H9 (cell line): Measurements from ENCODE around the gene WRAP53. TPM values are rescaled to one million over a fixed set of nuclear protein-coding genes. Genes with fewer than 3 reads are reported as not detected.

Experiments used
- DNase-seq: peaks from one replicate; pipeline ENCODE4 v3.0.0-alpha.2; 2017
- H2AFZ ChIP-seq: one replicate; pipeline ENCODE4 v1.6.1; 2013; ENCODE audit warnings: mild to moderate bottlenecking, low read length, control low read depth, moderate library complexity
- H2AK5ac ChIP-seq: 2 replicates; pipeline ENCODE4 v1.6.1; 2013; ENCODE audit warnings: low read length, control low read depth, mixed read lengths; ENCODE audit not compliant: insufficient read length
- H2BK120ac ChIP-seq: one replicate; pipeline ENCODE4 v1.6.1; 2013; ENCODE audit warnings: low read depth, mild to moderate bottlenecking, low read length, control low read depth, inconsistent platforms; ENCODE audit not compliant: poor library complexity, severe bottlenecking
- H2BK12ac ChIP-seq: 2 replicates; pipeline ENCODE4 v1.6.1; 2013; ENCODE audit warnings: low read length, control low read depth, mixed read lengths, low read depth; ENCODE audit not compliant: insufficient read length
- H2BK15ac ChIP-seq: 2 replicates; pipeline ENCODE4 v1.6.1; 2013; ENCODE audit warnings: low read depth, low read length, control low read depth
- H2BK20ac ChIP-seq: one replicate; pipeline ENCODE4 v1.6.1; 2013; ENCODE audit warnings: low read depth, mild to moderate bottlenecking, low read length, control low read depth, inconsistent platforms; ENCODE audit not compliant: poor library complexity, severe bottlenecking
- H2BK5ac ChIP-seq: 2 replicates; pipeline ENCODE4 v1.6.1; 2013; ENCODE audit warnings: low read length, control low read depth, mixed read lengths; ENCODE audit not compliant: insufficient read length
- H3K14ac ChIP-seq: 2 replicates; pipeline ENCODE4 v1.6.1; 2013; ENCODE audit warnings: low read length, control low read depth; ENCODE audit not compliant: insufficient read depth
- H3K18ac ChIP-seq: 2 replicates; pipeline ENCODE4 v1.6.1; 2013; ENCODE audit warnings: low read depth, mild to moderate bottlenecking, mixed read lengths, low read length, control low read depth; ENCODE audit not compliant: insufficient read length
- H3K23ac ChIP-seq: 2 replicates; pipeline ENCODE4 v1.6.1; 2013; ENCODE audit warnings: low read length, control low read depth, mixed read lengths, low read depth; ENCODE audit not compliant: insufficient read length
- H3K23me2 ChIP-seq: 2 replicates; pipeline ENCODE4 v1.6.1; 2013; ENCODE audit warnings: low read depth, mild to moderate bottlenecking, mixed read lengths, low read length, control low read depth; ENCODE audit not compliant: insufficient read length, poor library complexity, severe bottlenecking
- H3K27ac ChIP-seq: 2 replicates; pipeline ENCODE4 v1.5.1; 2013; ENCODE audit warnings: low read length, control low read depth, mixed read lengths, low read depth; ENCODE audit not compliant: insufficient read length
- H3K27me3 ChIP-seq: 2 replicates; pipeline ENCODE4 v1.6.1; 2013; ENCODE audit warnings: low read length, control low read depth, inconsistent platforms; ENCODE audit not compliant: insufficient read depth
- H3K4ac ChIP-seq: 2 replicates; pipeline ENCODE4 v1.6.1; 2013; ENCODE audit warnings: low read depth, mild to moderate bottlenecking, control low read depth, inconsistent platforms, low read length, moderate library complexity
- H3K4me1 ChIP-seq: 2 replicates; pipeline ENCODE4 v1.6.1; 2013; ENCODE audit warnings: low read length, control low read depth, inconsistent platforms; ENCODE audit not compliant: insufficient read depth
- H3K4me2 ChIP-seq: 2 replicates; pipeline ENCODE4 v1.6.1; 2013; ENCODE audit warnings: low read length, control low read depth, mixed read lengths; ENCODE audit not compliant: insufficient read length, insufficient read depth
- H3K56ac ChIP-seq: 2 replicates; pipeline ENCODE4 v1.6.1; 2013; ENCODE audit warnings: low read depth, mild to moderate bottlenecking, mixed read lengths, low read length, control low read depth; ENCODE audit not compliant: insufficient read length
- H3K79me1 ChIP-seq: 2 replicates; pipeline ENCODE4 v1.6.1; 2013; ENCODE audit warnings: low read depth, mild to moderate bottlenecking, moderate library complexity, low read length, control low read depth, inconsistent platforms; ENCODE audit not compliant: insufficient read depth, poor library complexity, severe bottlenecking
- H3K79me2 ChIP-seq: 2 replicates; pipeline ENCODE4 v1.6.1; 2013; ENCODE audit warnings: low read length, control low read depth, inconsistent platforms; ENCODE audit not compliant: insufficient read depth
- H3K9ac ChIP-seq: 2 replicates; pipeline ENCODE4 v1.6.1; 2013; ENCODE audit warnings: low read length, control low read depth, mixed read lengths; ENCODE audit not compliant: insufficient read length; ENCODE audit errors: extremely low read depth
- H3K9me3 ChIP-seq: one replicate; pipeline ENCODE4 v1.6.1; 2013; ENCODE audit warnings: low read depth, low read length, inconsistent platforms; ENCODE audit not compliant: control insufficient read depth
- H3T11ph ChIP-seq: one replicate; pipeline ENCODE4 v1.6.1; 2013; ENCODE audit warnings: mild to moderate bottlenecking, low read length, control low read depth, inconsistent platforms
- H4K20me1 ChIP-seq: one replicate; pipeline ENCODE4 v1.6.1; 2013; ENCODE audit not compliant: control insufficient read depth, insufficient read length, insufficient read depth
- H4K5ac ChIP-seq: 2 replicates; pipeline ENCODE4 v1.6.1; 2013; ENCODE audit warnings: low read depth, mild to moderate bottlenecking, mixed read lengths, low read length, control low read depth; ENCODE audit not compliant: insufficient read length
- H4K8ac ChIP-seq: replicated peaks from 2 replicates; pipeline ENCODE4 v1.6.1; 2013; ENCODE audit warnings: low read length, control low read depth, mixed read lengths, low read depth; ENCODE audit not compliant: insufficient read length
- H4K91ac ChIP-seq: 2 replicates; pipeline ENCODE4 v1.6.1; 2013; ENCODE audit warnings: low read depth, mild to moderate bottlenecking, moderate library complexity, mixed read lengths, low read length, control low read depth; ENCODE audit not compliant: insufficient read length
- H3K27ac Mint-ChIP-seq, 3 experiments: 2 replicates in 2 of 3; 3 replicates in 1 of 3; pipeline ENCODE4 v1.8.0; 2020 to 2021; ENCODE audit warnings: mixed read lengths in 3 of 3, mild to moderate bottlenecking in 1 of 3, moderate library complexity in 1 of 3
- H3K27me3 Mint-ChIP-seq: 2 replicates; pipeline ENCODE4 v1.8.0; 2021; ENCODE audit warnings: low read depth, mild to moderate bottlenecking, moderate library complexity, mixed read lengths
- H3K36me3 Mint-ChIP-seq, 3 experiments: 2 replicates in 2 of 3; 3 replicates in 1 of 3; pipeline ENCODE4 v1.8.0; 2020 to 2021; ENCODE audit warnings: low read depth in 3 of 3, mixed read lengths in 3 of 3; ENCODE audit not compliant: insufficient read depth in 1 of 3
- H3K4me1 Mint-ChIP-seq, 2 experiments: 2 replicates each; pipeline ENCODE4 v1.8.0; 2020; ENCODE audit warnings: mixed read lengths in 2 of 2
- H3K4me3 Mint-ChIP-seq, 2 experiments: 2 replicates in 1 of 2; 3 replicates in 1 of 2; pipeline ENCODE4 v1.8.0; 2020 to 2021; ENCODE audit warnings: mild to moderate bottlenecking in 2 of 2, mixed read lengths in 2 of 2, moderate library complexity in 1 of 2
- H3K9me3 Mint-ChIP-seq, 2 experiments: 2 replicates in 1 of 2; 3 replicates in 1 of 2; pipeline ENCODE4 v1.8.0; 2020; ENCODE audit warnings: mild to moderate bottlenecking in 2 of 2, mixed read lengths in 2 of 2, moderate library complexity in 1 of 2
- WGBS: extraction: QIAGEN DNeasy Blood & Tissue Kit; methylation state at CpG from one replicate; pipeline ENCODE4 v1.1.7; 2013; ENCODE audit warnings: missing lambda C conversion rate, low lambda C conversion rate, mixed read lengths; ENCODE audit not compliant: insufficient read length; ENCODE audit errors: extremely low coverage; 5-methylcytosine and 5-hydroxymethylcytosine counted together
- total RNA-seq: library from RNA; stranded (reverse); gene quantifications from 2 replicates; pipeline ENCODE4 v1.2.1, GENCODE V29; 2021
- TF ChIP-seq, protein P1 (sequence below): fragments of 200-600 bp; sonication (generic); conservative IDR thresholded peaks from 3 replicates; pipeline ENCODE4 v1.8.0; 2021; ENCODE audit warnings: antibody characterized with exemption, mild to moderate bottlenecking

Gene WRAP53
- total RNA-seq, 1 experiment from 2014 or later = 27.0 TPM

DNA sequence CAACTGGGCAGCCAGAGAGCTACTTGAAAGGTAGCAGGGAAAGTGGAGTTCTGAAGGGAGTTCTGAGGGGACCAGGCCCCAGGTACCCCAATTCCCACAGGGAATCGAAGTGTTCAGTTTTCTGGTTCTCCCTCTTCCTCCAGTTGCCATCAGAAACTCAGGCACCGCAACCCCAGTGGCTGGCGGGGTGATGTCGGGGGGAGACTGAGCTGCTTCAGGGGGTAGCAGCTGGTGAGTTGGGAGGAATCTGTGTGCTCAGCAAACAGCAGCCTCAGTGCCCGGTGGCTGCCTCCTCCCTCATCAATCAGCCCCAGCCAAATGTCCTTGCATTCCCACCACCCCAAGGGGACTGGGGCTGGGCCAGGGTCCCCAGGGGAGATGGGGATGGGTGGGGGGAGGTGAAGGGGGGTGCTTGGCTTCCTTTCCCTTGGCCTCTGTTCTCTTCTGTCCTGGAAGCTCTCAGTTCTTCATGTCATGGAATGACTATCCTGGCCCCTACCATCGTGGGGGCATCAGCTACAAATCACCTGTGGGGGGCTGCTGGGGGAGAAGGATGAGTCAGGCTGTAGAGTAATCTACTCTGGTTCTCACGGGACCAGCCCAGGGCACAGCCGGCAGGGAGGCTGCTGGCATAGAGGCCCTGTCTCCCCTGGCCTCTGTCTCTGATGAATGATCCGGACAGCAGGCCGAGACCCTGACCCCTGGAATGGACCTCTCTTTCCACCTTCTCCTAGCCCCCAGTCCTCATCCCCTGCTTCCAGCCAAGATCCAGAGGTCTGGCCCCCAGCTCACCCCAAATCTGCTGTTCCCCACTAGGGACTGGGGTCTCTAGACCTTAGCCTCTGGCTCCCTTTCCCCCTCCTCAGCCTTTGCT is 26.7 kb downstream of the WRAP53 start:
- H3K4ac ChIP-seq = no peak overlapping the region
- H3K27me3 ChIP-seq = no peaks in the 10 kb centered on the region; the same call in 1 of the 2 replicates
- peaks cover 3% of the 10 kb centered on the region for H3K4me1 ChIP-seq
- H2AK5ac ChIP-seq = no peak overlapping the region
- no peak overlapping the region for H2BK5ac ChIP-seq
- H3K14ac ChIP-seq = no peak overlapping the region
- H2BK15ac ChIP-seq = no peak overlapping the region
- H3K27me3 Mint-ChIP-seq = peaks cover 62% of the 10 kb centered on the region
- no peaks in the 10 kb centered on the region for H3K9me3 Mint-ChIP-seq
- TF ChIP-seq, protein P1, sequence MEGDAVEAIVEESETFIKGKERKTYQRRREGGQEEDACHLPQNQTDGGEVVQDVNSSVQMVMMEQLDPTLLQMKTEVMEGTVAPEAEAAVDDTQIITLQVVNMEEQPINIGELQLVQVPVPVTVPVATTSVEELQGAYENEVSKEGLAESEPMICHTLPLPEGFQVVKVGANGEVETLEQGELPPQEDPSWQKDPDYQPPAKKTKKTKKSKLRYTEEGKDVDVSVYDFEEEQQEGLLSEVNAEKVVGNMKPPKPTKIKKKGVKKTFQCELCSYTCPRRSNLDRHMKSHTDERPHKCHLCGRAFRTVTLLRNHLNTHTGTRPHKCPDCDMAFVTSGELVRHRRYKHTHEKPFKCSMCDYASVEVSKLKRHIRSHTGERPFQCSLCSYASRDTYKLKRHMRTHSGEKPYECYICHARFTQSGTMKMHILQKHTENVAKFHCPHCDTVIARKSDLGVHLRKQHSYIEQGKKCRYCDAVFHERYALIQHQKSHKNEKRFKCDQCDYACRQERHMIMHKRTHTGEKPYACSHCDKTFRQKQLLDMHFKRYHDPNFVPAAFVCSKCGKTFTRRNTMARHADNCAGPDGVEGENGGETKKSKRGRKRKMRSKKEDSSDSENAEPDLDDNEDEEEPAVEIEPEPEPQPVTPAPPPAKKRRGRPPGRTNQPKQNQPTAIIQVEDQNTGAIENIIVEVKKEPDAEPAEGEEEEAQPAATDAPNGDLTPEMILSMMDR = no peak
- H4K91ac ChIP-seq = no peak overlapping the region
- H3K27ac Mint-ChIP-seq = no peak overlapping the region
- no peak overlapping the region for H3K9ac ChIP-seq
- H3K56ac ChIP-seq = no peak overlapping the region
- H3K4me2 ChIP-seq = no peak overlapping the region
- peak overlapping the region in 1 of 2 experiments; percentile 16; a peak in 2 of 5 replicates for H3K4me3 Mint-ChIP-seq
- no peak overlapping the region for H2BK12ac ChIP-seq
- H3K23me2 ChIP-seq = peaks cover 8% of the 10 kb centered on the region
- no peak overlapping the region for H4K5ac ChIP-seq
- no peak overlapping the region for H3T11ph ChIP-seq
- H3K27ac ChIP-seq = no peak overlapping the region
- H4K8ac ChIP-seq = no peak overlapping the region
- no peaks in the 10 kb centered on the region for H4K20me1 ChIP-seq
- H3K4me1 Mint-ChIP-seq = peaks cover 42 to 63% of the 10 kb centered on the region in 2 experiments
- no peak overlapping the region for H2BK20ac ChIP-seq
- H3K18ac ChIP-seq = no peak overlapping the region
- H3K79me1 ChIP-seq = no peaks in the 10 kb centered on the region
- H2BK120ac ChIP-seq = no peak overlapping the region
- no CpG with 5 or more reads among the region's 10 CpGs for WGBS
- no peak for DNase-seq
- peaks cover 0 to 7% (median 0%) of the 10 kb centered on the region in 3 experiments; a peak in 3 of 7 replicates for H3K36me3 Mint-ChIP-seq
- no peaks in the 10 kb centered on the region for H3K9me3 ChIP-seq
- no peak overlapping the region for H2AFZ ChIP-seq
- no peak overlapping the region for H3K23ac ChIP-seq
- no peaks in the 10 kb centered on the region for H3K79me2 ChIP-seq
